HUES48 (cell line): Measurements from ENCODE around the gene GNAS.

Experiments used
- H3K27ac ChIP-seq: one replicate; pipeline ENCODE4 v1.7.0; 2013; ENCODE audit warnings: low read depth, low read length, inconsistent platforms
- H3K27me3 ChIP-seq: 2 replicates; pipeline ENCODE4 v1.6.1; 2013; ENCODE audit warnings: mild to moderate bottlenecking, low read length; ENCODE audit not compliant: control insufficient read depth, insufficient read depth
- H3K36me3 ChIP-seq: 2 replicates; pipeline ENCODE4 v1.6.1; 2013; ENCODE audit warnings: low read length; ENCODE audit not compliant: control insufficient read depth, insufficient read depth
- H3K4me1 ChIP-seq: 2 replicates; pipeline ENCODE4 v1.6.1; 2013; ENCODE audit warnings: mild to moderate bottlenecking, low read length; ENCODE audit not compliant: control insufficient read depth, insufficient read depth
- H3K4me3 ChIP-seq: 2 replicates; pipeline ENCODE4 v1.5.1; 2013; ENCODE audit warnings: mild to moderate bottlenecking, low read depth, low read length
- H3K9ac ChIP-seq: 2 replicates; pipeline ENCODE4 v1.6.1; 2013; ENCODE audit warnings: mild to moderate bottlenecking, low read depth, low read length, moderate library complexity
- H3K9me3 ChIP-seq: 2 replicates; pipeline ENCODE4 v1.6.1; 2013; ENCODE audit warnings: low read length; ENCODE audit not compliant: control insufficient read depth, insufficient read depth

The GNAS gene

GRCh38 chr20:58899512-58899911, 47.0 kb downstream of the GNAS start:
- Histone ChIP-seq H3K27me3 (no peaks in the 10 kb centered on the region), H3K27ac (no peak overlapping the region), H3K4me3 (no peak overlapping the region), H3K4me1 (peaks cover 68% of the 10 kb centered on the region), H3K9me3 (no peaks in the 10 kb centered on the region), H3K36me3 (peaks cover 65% of the 10 kb centered on the region), H3K9ac (no peak overlapping the region)

GRCh38 chr20:58900397-58900796, 47.9 kb downstream of the GNAS start:
- H3K27ac ChIP-seq, result no peak overlapping the region
- H3K36me3 ChIP-seq, result peaks cover 74% of the 10 kb centered on the region
- no peak overlapping the region for H3K9ac ChIP-seq
- H3K27me3 ChIP-seq, result no peaks in the 10 kb centered on the region
- H3K9me3 ChIP-seq, result no peaks in the 10 kb centered on the region
- no peak overlapping the region for H3K4me3 ChIP-seq
- peaks cover 59% of the 10 kb centered on the region for H3K4me1 ChIP-seq

- Histone ChIP-seq H3K36me3 (peaks cover 82% of the 10 kb centered on the region), H3K9me3 (no peaks in the 10 kb centered on the region), H3K9ac (no peak overlapping the region), H3K4me3 (no peak overlapping the region), H3K27me3 (no peaks in the 10 kb centered on the region), H3K4me1 (peaks cover 46% of the 10 kb centered on the region), H3K27ac (no peak overlapping the region)
These were observed 49.2 kb downstream of the GNAS start for GRCh38 chr20:58901488-58902402.

DNA sequence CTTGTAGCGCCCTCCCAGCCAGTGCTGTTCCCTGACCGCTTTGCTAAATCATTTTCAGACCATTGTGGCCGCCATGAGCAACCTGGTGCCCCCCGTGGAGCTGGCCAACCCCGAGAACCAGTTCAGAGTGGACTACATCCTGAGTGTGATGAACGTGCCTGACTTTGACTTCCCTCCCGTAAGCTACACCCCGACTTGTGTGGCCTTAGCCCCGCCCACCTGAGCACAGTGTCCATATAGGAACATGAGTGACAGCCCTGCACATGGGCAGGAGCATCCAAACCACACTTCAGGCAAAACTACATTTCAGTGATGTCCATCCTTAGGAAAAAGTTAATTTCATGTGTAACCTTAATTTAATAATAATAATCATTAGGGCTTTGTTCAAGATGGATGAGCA, 51.1 kb downstream of the GNAS start:
- Histone ChIP-seq H3K27me3 (no peaks in the 10 kb centered on the region), H3K9me3 (no peaks in the 10 kb centered on the region), H3K36me3 (peaks cover 90% of the 10 kb centered on the region), H3K4me3 (no peak overlapping the region), H3K4me1 (peaks cover 27% of the 10 kb centered on the region), H3K9ac (no peak overlapping the region), H3K27ac (no peak overlapping the region)

DNA sequence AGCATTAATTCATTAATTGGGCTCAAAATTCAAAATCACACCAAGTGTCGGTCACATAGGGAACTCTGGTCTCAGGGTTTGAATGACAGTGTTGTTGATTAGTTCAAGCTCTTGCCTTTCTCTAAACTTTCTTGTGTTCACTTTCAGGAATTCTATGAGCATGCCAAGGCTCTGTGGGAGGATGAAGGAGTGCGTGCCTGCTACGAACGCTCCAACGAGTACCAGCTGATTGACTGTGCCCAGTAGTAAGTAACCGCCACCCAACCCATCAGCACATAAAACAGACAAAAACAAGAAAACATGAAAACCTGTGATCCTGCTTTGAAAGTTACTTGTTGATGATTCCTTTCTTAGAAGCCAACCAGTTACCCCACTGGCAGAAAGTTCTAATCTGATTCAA, 52.7 kb downstream of the GNAS start:
- Histone ChIP-seq H3K9ac (no peak overlapping the region), H3K27me3 (no peaks in the 10 kb centered on the region), H3K36me3 (peaks cover 91% of the 10 kb centered on the region), H3K9me3 (no peaks in the 10 kb centered on the region), H3K4me1 (peaks cover 11% of the 10 kb centered on the region), H3K27ac (no peak overlapping the region), H3K4me3 (no peak overlapping the region)

GRCh38 chr20:58906111-58906510, 53.6 kb downstream of the GNAS start:
- Histone ChIP-seq H3K4me3 (no peak overlapping the region), H3K9ac (no peak overlapping the region), H3K36me3 (peaks cover 91% of the 10 kb centered on the region), H3K27ac (no peak overlapping the region), H3K27me3 (no peaks in the 10 kb centered on the region), H3K4me1 (peaks cover 2% of the 10 kb centered on the region), H3K9me3 (no peaks in the 10 kb centered on the region)

DNA sequence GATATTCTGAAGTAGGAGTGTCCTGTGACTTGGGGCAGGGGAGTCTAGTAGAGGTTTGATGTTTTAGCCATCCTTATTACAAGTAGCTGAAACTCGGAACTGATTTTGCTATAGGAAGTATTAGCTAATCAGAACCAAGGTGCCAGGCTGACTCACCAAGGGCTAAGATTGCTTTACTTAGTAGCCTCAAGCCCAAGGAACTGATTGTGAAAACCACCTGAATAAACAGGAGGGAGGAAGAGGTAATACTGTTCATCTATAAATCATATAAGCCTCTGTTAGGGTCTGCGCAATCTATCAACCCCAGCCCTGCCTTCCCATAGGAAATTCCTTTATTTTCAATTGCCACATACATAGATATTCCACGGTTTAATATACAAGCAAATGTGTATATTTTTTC, 54.4 kb downstream of the GNAS start:
- Histone ChIP-seq H3K27ac (no peak overlapping the region), H3K4me3 (no peak overlapping the region), H3K9me3 (no peaks in the 10 kb centered on the region), H3K4me1 (no peaks in the 10 kb centered on the region; the same call in 1 of the 2 replicates), H3K9ac (no peak overlapping the region), H3K27me3 (no peaks in the 10 kb centered on the region), H3K36me3 (peaks cover 97% of the 10 kb centered on the region)

DNA sequence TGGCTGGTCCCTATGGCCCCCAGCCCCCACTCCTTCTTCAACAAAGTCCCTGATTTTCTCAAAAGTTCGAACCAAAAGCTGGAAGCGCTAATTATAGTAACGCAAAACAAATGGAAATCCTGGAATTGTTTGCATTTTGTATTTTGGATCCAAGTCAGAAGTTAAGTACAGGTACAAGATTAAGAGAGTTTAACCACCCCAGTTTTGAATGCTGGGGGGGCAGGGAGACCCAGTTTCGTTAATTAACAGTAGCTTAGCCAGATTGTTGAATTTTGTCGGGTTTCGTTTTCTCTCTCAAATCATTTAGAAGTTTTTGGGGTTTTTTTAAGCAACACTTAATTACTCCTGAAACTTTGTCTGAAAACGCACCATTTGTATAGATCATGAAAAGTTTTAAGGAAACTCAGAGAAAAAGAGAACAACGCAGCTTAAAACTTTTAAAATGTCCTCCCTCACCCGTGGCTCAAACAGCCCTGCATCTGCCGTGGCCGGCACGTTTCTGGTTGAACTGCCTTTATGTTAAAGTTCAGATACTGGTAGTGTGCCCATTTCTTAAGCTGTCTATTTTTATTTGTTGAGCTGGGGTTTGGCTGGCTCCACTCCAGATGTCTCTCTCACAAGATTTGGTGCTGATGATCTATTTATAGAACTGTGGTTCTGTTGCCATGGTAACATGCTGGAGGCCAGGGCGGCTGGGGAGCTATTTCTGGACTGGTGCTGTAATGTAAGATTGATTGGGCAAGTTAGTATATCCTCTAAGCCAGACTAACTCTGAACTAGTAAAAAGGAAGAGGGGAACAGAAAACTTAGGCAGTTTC, 55.0 kb downstream of the GNAS start:
- H3K27ac ChIP-seq, result no peak overlapping the region
- H3K4me3 ChIP-seq, result no peak overlapping the region
- H3K9me3 ChIP-seq, result no peaks in the 10 kb centered on the region
- no peaks in the 10 kb centered on the region for H3K27me3 ChIP-seq
- no peak overlapping the region for H3K9ac ChIP-seq
- no peaks in the 10 kb centered on the region; the same call in 1 of the 2 replicates for H3K4me1 ChIP-seq
- H3K36me3 ChIP-seq, result peaks cover 92% of the 10 kb centered on the region

DNA sequence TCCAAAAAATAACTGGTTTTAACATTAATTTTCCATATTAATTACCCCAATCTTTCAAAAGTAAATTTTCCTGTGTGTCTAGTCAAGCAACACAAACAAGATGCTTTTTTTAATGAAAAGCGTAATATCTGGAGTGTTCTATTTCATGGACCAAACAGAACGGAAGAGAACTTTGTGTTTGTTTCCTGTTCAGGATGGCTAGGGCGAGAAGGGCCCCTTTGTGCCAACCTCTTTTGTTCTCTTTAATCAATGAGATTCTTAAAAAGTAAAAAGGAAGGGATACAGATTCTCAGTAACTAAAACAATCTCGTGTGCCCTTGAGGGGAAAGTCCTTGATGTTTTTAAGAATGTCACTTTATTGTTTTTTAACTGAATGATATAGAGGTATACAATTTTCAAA, 55.7 kb downstream of the GNAS start:
- Histone ChIP-seq H3K4me1 (no peaks in the 10 kb centered on the region; the same call in 1 of the 2 replicates), H3K9ac (no peak overlapping the region), H3K9me3 (no peaks in the 10 kb centered on the region), H3K27me3 (no peaks in the 10 kb centered on the region), H3K36me3 (peaks cover 88% of the 10 kb centered on the region), H3K27ac (no peak overlapping the region), H3K4me3 (no peak overlapping the region)

- H3K4me3 ChIP-seq, result no peak overlapping the region
- H3K36me3 ChIP-seq, result peaks cover 81% of the 10 kb centered on the region
- H3K27ac ChIP-seq, result no peak overlapping the region
- no peaks in the 10 kb centered on the region for H3K9me3 ChIP-seq
- no peak overlapping the region for H3K9ac ChIP-seq
- H3K27me3 ChIP-seq, result no peaks in the 10 kb centered on the region
- H3K4me1 ChIP-seq, result no peaks in the 10 kb centered on the region; the same call in 1 of the 2 replicates
These were observed 56.4 kb downstream of the GNAS start for GRCh38 chr20:58908941-58909340.

DNA sequence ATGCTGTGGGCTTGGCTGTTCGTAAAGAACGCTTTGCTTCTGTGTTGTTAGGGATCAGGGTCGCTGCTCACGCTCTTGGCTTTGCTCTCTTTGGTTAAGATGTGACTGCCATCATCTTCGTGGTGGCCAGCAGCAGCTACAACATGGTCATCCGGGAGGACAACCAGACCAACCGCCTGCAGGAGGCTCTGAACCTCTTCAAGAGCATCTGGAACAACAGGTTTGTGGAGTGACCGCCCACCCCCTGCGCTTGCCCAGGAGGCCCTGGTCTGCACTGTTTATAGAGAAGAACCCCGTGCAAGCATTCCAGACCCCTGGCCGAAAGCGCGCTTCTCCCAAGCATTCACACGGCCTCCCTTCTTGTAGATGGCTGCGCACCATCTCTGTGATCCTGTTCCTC, 57.1 kb downstream of the GNAS start:
- H3K36me3 ChIP-seq, result peaks cover 75% of the 10 kb centered on the region

More for the DNA sequence above, 57.1 kb downstream of the GNAS start:
- Histone ChIP-seq H3K9me3 (no peaks in the 10 kb centered on the region), H3K9ac (no peak overlapping the region), H3K27me3 (no peaks in the 10 kb centered on the region), H3K4me1 (no peaks in the 10 kb centered on the region; the same call in 1 of the 2 replicates), H3K27ac (no peak overlapping the region), H3K4me3 (no peak overlapping the region)
